ENCODE data around the gene INTS2.
"Not testable (repeated sequence)": the region's sequence is repeated elsewhere in the genome, so short reads cannot be mapped to it uniquely, and the experiment has no call there.

INTS2 gene, protein sequence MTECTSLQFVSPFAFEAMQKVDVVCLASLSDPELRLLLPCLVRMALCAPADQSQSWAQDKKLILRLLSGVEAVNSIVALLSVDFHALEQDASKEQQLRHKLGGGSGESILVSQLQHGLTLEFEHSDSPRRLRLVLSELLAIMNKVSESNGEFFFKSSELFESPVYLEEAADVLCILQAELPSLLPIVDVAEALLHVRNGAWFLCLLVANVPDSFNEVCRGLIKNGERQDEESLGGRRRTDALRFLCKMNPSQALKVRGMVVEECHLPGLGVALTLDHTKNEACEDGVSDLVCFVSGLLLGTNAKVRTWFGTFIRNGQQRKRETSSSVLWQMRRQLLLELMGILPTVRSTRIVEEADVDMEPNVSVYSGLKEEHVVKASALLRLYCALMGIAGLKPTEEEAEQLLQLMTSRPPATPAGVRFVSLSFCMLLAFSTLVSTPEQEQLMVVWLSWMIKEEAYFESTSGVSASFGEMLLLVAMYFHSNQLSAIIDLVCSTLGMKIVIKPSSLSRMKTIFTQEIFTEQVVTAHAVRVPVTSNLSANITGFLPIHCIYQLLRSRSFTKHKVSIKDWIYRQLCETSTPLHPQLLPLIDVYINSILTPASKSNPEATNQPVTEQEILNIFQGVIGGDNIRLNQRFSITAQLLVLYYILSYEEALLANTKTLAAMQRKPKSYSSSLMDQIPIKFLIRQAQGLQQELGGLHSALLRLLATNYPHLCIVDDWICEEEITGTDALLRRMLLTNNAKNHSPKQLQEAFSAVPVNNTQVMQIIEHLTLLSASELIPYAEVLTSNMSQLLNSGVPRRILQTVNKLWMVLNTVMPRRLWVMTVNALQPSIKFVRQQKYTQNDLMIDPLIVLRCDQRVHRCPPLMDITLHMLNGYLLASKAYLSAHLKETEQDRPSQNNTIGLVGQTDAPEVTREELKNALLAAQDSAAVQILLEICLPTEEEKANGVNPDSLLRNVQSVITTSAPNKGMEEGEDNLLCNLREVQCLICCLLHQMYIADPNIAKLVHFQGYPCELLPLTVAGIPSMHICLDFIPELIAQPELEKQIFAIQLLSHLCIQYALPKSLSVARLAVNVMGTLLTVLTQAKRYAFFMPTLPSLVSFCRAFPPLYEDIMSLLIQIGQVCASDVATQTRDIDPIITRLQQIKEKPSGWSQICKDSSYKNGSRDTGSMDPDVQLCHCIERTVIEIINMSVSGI

DNA sequence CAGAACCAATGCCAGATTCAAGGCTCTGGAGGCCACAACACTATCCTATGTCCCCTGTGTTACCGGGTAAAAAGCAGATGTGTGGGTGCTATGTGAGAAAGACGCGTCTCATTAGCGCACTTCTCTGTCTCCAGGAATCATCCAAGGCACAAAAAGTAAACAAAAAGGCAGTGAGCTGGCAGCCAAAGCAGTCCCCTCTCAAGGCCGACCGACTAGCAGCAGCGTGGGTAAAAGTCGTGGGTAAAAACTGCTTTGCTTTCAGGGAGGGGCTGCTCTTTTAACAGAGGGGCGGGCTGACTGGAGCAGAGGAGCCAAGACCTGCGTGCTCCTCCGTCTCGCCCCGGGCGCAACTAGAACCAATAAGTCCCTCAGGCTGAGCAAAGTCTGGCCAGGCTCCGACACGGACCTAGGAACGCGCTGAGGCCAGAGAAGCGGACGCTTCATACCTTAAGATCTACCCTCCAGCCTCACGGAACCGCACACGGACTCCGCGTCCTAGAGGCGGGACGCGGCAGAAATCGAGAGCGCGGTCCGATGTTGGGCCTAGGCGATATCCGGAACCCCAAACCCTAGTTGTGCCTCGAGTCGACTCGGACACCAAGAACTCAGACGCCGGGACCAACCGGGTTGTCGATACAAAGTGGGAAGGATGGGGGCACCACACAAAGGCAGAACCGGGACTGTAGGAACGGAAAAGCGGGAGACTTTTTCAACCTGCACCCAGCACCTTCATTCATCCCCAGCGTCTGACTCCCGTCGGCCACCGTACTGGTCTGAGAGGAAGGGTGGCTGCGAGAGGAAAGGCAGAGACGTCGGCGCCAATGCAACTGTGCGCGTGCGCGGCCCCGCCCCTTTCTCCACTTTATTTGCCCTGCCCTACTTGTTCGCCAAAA, at the start of gene INTS2:
Gene INTS2, minus strand, starts transcription at position 775 of the 893 bp plus-strand sequence. CDS start 1,338 bp downstream, outside the sequence.
- DNase-seq: peak; percentile 88

DNA sequence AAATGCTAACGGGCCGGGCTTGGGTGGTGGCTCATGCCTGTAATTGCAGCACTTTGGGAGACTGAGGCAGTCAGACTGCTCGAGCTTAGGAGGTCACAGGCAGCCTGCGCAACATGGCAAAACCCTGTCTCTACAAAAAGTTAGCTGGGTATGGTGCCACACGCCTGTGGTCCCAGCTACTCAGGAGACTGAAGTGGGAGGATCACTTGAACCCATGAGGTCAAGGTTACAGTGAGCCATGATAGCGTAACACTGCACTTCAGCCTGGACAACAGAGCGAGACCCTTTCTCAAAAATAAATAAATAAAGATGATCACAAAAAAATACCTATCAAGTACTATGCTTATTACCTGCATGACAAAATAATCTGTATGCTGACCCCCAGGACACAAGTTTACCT, 46.3 kb upstream of the INTS2 start:
- no peak for DNase-seq

DNA sequence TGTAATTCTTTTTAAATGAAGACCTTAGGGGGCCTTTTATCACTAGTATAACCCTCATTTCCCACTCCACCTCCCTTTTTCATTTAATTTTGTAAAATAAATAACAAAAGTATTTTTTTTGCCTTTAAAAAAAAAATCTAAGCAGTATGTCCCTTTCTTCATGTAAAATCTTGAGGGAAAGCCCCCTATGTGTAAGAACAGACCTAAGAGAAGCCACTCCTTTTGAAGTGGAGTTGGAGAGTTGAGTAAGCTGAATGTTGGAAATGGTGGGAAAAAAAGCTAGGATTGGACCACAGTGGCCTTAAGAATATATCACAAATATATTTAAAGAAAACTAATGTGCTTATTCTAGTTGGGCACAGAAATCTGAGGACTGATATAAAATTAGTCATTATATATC, 44.5 kb upstream of the INTS2 start:
- no peak for DNase-seq

DNA sequence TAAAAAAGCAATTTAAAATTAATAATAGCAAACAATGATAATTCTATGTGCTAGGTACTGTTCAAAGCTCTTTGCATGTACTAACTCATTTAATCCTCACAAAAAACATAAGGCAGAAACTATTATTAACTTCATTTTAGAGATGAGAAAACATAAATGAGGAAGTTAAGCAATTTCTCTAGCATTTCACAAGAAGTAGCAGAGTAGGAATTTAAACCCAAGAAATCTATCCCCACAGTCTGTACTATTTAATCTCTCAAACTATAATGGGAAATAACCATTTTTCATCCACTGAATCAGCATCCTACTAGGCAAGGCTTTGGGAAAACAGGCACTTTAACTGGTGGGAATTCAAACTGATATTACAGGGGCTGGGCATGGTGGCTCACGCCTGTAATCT, 42.2 kb upstream of the INTS2 start:
- no peak for DNase-seq

DNA sequence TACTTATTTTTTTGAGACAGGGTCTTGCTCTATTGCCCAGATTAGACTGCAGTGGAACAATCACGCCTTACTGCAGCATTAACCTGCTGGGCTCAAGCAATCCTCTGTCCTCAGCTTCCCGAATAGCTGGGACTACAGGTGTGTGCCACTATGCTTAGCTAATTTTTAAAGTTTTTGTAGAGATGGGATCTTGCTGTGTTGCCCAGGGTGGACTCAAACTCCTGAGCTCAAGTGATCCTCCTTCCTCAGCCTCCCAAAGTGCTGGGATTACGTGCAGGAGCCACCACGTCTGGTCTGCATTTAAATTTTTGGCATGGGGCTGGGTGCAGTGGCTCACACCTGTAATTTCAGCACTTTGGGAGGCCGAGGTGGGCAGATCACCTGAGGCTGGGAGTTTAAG, 41.0 kb upstream of the INTS2 start:
- no peak for DNase-seq

DNA sequence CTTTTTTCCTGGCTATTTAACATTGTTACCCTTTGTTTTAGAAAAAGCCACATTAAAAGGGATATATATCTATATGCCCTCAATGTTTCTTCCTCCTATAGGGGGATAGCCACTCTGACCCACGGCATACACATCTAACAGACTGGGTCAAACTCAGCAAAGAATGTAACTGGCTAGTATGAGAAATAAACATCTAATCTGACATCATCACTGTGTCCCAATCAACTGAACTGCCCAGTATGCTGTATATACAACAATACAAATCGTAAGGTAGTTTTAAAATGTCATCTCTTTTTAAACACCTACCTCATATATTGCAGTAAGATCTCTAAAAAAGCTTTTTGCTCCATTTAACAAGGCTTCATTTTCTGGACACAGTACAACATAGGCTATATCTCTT, 39.9 kb upstream of the INTS2 start:
- DNase-seq: no peak

DNA sequence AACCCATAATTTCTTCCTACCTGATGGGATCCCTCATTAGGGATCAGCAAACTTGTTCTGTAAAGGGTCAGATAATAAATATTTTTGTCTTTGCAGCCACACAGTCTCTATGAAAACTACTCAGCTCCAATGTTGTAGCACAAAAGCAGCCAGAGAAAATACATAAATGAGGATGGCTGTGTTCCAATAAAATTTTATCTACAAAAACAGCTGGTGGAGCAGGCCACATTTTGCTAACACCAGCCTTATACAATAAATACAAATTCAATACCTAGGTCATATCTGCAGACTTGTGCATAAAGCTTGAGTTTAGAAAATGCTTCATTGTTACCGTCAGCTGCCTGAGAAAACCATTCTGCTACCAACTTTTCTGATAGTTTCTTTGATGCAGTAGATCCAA, 38.4 kb upstream of the INTS2 start:
- DNase-seq: no peak

DNA sequence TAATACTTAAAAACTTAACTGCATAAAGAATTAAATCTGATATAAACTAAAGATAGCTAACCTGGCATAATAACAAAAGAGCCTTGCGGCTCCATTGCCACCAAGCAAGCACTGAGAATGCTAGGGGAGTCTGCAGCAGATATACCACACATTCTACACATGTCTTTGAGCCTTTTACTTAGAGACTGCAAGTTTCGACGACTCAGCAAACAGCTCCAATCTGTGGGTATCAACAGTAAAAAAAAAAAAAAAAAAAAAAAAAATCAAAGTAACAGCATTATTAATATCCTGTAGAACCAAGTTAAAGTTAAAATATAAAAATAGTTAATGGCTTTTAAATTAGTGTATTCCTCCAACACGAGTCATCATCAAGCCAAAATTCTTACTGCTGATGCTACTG, 27.8 kb upstream of the INTS2 start:
- no peak for DNase-seq

DNA sequence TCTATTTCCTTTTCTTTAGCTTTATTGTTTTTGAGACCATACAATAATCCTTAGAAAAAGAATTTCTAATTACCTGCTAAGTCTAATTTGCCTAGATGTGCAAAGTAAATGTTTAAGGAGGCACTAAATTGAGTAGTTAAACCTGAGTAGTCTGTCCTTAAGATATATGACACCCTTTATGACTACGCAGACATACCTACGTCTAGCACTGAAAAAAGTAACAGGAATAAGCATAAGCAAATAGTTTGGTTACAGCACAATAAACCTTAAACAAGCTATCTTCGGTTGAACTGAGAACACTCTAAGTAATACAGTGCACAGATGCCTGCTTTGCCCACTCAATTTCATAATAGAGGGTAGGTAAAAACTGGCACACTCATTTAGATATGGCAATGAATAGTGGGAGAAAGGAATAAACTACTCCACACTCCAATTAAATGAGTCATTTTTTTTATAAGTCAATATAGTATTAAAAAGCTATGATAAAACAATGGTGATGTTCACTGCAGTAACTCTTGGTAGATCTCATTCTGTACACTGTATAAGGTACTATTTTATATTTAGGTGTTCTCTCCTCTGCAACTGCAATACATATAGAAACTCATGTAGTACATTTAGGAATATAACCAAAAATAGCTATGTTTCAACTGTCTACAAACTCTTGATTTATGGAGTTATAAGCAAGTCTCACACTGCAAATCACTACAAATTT, 19.7 kb upstream of the INTS2 start:
- no peak for DNase-seq

DNA sequence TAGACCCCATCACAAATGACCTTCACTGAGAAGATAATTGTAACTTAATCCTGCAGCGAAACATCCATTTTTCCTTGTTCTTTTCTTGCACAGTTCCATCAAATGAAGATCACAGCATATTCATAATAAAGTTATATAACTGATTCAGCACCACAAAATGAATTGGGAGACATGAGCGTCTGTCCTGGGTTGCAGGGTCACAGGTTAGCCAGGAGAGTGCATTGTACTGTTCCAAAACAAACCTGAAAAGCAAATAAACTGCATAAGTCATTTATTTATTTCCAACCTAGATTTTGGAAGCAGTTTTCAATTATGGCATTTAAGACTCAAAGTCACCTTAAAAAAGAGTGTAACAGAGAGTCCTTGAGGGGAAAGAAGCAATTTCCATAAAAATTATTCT, 18.6 kb upstream of the INTS2 start:
- no peak for DNase-seq

DNA sequence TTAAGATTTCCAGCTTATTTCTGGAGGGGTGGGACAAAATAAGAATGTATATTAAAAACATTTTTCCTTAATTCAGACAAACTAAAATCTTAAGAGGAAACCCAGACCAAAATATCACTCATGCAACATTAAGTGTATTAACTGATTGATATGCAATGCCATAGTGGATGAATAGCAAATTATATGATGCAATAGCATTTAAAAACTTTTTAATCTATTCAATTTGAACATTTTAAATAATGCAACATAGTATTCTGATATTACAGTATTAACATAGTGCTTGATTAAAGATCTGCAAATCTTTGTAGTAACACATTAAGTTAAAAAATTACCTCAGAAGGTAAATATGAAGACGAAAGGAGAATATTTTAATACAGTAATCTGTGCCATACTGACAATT, 15.3 kb upstream of the INTS2 start:
- no peak for DNase-seq

DNA sequence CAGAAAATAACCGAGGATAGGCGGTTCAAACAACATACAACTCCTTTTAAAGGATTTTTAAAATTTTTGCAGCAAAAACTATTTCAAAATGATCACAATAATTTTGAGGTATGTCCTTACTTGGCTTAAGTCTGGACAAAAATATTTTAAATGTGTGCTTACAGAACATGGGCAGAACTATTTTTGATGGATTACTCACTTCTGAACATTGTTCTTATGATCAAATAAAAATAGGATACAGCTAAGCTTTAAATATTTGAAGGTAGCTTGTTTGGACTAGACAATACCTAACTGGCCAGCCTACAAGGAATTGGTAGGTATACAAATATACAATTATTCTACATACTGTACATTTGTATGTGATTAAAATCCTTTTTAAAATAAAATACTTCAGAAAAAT, 14.3 kb upstream of the INTS2 start:
- no peak for DNase-seq

DNA sequence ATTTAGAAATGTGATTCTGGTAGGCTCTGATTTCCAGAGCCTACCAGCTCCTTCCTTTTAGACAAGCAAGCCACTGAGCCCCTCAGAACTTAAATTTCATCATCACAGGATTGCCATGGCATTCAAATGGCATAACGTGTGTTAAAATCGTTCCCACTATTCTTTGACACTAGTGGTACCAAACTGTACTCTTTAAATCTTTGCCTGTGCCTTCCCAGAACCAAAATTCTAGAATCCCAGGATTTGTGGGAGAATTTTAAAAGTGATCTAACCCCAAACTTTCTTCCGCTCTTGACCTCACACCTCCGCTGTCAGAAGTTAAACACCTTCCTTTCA, 287 bp upstream of the INTS2 start:
- no peak for DNase-seq

DNA sequence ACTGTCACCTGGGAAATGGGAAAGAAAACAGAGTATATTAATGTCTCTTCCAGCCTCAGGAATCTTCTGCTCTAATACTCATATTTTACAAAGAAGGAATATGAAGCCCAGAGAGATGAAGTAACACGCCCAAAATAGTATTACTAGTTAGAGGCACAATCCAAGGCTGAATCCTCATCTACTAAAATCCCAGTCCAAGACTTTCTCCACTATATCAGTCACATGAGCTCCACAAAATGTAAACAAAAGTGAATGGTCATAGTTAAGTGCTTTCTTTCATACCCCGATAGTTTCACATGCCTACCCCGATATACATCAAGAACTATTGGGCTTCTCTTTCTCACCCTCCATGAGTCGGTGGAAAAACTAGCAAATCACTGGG, 965 bp downstream of the INTS2 start:
- DNase-seq: no peak

DNA sequence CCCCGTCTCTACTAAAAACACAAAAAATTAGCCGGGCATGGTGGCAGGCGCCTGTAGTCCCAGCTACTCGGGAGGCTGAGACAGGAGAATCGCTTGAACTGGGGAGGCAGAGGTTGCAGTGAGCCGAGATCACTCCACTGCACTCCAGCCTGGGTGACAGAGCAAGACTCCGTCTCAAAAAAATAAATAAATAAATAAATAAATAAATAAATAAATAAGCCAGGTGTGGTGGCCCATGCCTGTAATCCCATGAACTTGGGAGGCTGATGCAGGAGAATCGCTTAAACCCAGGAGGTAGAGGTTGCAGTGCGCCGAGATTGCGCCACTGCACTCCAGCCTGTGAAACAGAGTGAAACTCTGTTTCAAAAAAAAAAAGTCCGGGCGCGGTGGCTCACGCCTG, 12.6 kb downstream of the INTS2 start:
- not testable (repeated sequence) for DNase-seq

DNA sequence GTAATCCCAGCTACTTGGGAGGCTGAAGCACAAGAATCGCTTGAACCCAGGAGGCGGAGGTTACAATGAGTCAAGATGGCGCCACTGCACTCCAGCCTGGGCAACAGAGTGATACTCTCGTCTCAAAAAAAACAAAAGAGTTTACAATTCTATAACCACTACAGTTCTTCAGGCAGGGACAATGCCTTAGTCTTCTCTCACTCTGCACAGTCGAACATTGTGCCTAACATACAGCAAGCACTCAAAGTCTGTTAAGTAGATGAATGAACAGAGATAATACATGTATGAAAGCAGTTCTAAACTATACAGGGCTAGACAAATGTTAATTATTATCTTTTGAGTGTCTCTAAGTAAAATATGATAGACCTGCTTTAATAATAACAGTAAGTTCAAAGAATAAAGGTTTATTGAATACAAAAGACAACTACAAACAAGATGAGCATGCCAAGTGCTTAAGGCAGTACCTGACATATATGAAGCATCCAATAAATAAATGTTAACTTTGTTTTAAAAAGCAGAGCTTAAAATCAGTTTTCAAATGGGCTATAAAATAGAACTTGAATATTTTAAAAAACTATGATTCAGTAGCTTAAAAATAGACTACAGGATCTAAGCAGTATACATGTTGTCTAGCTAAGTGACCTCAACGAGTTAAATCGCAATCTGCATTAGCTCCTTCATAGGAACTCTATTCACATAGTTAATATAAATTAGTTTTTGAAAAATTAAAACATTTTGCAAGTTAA, 19.3 kb downstream of the INTS2 start:
- no peak for DNase-seq

DNA sequence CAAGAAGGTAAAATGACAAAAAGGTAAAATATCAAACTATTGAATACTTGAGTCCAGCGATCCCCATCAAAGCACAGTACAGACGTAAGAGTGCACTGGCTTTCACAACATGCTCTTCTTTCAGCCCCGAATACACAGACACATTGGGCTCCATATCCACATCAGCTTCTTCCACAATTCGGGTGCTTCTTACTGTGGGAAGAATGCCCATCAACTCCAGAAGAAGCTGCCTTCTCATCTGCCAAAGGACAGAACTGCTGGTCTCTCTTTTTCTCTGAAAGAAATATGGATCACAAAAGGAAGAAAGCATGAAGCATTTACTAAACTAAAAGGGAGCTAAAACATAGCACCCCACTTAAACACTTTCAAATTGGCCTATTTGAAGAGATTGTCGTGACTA, 20.4 kb downstream of the INTS2 start:
- no peak for DNase-seq

DNA sequence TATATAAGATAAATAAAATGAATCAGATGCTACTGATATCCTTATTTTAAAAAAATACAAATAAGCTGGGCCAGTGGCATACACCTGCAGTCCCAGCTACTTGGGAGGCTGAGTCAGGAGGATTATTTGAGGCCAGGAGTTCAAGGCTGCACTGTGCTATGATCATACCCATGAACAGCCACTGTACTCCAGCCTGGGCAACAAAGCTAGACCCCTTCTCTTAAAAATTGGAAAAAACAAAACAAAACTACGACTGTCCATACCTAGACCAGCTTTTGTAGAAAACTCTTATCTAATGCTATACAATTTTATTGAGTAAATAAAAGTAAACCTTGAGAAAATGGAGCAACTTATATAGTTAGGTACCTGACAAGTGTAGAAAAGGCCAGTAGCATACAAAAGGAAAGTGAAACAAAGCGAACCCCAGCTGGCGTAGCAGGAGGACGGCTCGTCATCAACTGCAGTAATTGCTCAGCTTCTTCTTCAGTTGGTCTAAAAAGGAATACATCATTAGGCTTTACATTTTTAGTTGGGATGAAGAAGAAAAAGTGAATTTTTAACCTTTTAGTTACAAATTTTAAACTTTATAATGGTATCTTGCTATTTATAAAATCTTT, 23.6 kb downstream of the INTS2 start:
- DNase-seq: no peak

DNA sequence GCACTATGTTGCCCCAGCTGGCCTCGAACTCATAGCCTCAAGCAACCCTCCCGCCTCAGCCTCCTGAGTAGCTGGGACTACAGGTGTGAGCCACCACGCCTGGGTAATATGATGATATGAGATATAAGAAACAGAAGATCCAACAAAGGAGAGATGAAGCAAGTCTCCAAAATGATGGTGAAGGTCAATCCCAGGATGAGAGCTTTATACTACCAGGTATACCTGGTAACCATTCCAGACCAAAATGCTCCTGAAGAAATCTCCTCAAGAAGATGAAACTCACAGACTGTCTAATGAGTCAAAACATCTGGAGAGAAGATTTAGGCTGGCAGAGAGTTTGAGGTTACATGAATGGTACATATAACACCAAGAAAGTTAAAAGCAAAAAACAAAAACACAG, 24.5 kb downstream of the INTS2 start:
- DNase-seq: no peak

DNA sequence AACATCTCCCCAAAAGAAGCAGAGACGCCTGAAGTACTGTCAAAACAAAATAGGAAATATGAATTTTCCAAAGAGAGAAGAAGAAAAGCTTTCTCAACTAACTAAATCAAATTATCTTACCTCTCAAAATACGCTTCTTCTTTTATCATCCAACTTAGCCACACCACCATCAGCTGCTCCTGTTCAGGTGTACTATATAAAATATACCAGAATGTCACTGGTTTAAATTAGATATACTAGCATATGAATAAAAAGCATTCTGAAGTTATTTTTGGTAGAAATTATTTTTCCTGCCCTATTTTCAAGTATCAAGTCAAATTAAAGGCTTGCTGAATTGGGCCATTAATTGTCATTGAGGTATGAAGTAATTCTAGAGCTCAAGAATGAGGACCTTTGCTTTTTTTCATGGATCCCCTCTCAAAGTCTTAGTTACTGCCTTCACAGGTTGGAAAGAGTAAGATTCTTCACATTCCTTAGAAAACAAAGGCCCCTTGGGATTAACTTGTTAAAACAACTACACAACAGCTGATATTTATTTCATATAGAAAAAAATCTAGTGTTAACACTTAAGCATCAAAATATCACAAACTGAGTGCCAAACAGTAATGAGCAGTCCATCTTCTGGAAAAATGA, 30.1 kb downstream of the INTS2 start:
- DNase-seq: no peak

Data from NCI-H446 treated with DMSO at 0.1 percent for 48 hours (cell line).